GM18858 (cell line): Measurements from ENCODE around the gene KPNA1.

ENCODE experiments used
- ATAC-seq: cut with Tn5 transposase; IDR thresholded peaks from one replicate; pipeline ENCODE4 v1.9.1; 2021; ENCODE audit not compliant: unreplicated experiment

Gene KPNA1

GRCh38 chr3:122514123-122515019, at the start of gene KPNA1:
TSS of gene KPNA1 (minus strand) at chr3:122514939. CDS start at chr3:122496565, 18,374 bp downstream.
- peak; percentile 72 for ATAC-seq

GRCh38 chr3:122564155-122564912, 49.6 kb upstream of the KPNA1 start, which contains the start of the genes DTX3L and PARP9:
TSS of gene DTX3L (plus strand) at chr3:122564338. CDS start at chr3:122564427, 89 bp downstream.
TSS of gene PARP9 (minus strand) at chr3:122564300. CDS start at chr3:122559620, 4,680 bp downstream.
- ATAC-seq = no peak

- ATAC-seq = no peak
Observed at GRCh38 chr3:122563717-122564025, 48.9 kb upstream of the KPNA1 start.

GRCh38 chr3:122562923-122563716, 48.4 kb upstream of the KPNA1 start:
- no peak for ATAC-seq

- ATAC-seq = no peak
Observed at GRCh38 chr3:122560680-122561079, 45.9 kb upstream of the KPNA1 start.

GRCh38 chr3:122559906-122560305, 45.2 kb upstream of the KPNA1 start:
- ATAC-seq = no peak

GRCh38 chr3:122558605-122559004, 43.9 kb upstream of the KPNA1 start:
- no peak for ATAC-seq

GRCh38 chr3:122557356-122557755, 42.6 kb upstream of the KPNA1 start:
- no peak for ATAC-seq

- no peak for ATAC-seq
Observed at GRCh38 chr3:122555275-122556071, 40.7 kb upstream of the KPNA1 start.

GRCh38 chr3:122553171-122553570, 38.4 kb upstream of the KPNA1 start:
- no peak for ATAC-seq

- ATAC-seq = no peak
Observed at GRCh38 chr3:122548619-122549018, 33.9 kb upstream of the KPNA1 start.

GRCh38 chr3:122548076-122548475, 33.3 kb upstream of the KPNA1 start:
- no peak for ATAC-seq

GRCh38 chr3:122546151-122546550, 31.4 kb upstream of the KPNA1 start:
- no peak for ATAC-seq

- ATAC-seq = no peak
Observed at GRCh38 chr3:122538956-122539490, 24.3 kb upstream of the KPNA1 start.

- ATAC-seq = no peak
Observed at GRCh38 chr3:122536632-122537001, 21.9 kb upstream of the KPNA1 start.

GRCh38 chr3:122535964-122536631, 21.4 kb upstream of the KPNA1 start:
- ATAC-seq = no peak

GRCh38 chr3:122533931-122534334, 19.2 kb upstream of the KPNA1 start:
- ATAC-seq = peak; percentile 100

- ATAC-seq = no peak
Observed at GRCh38 chr3:122533480-122533879, 18.7 kb upstream of the KPNA1 start.

GRCh38 chr3:122530164-122530563, 15.4 kb upstream of the KPNA1 start:
- no peak for ATAC-seq

GRCh38 chr3:122523317-122523716, 8.6 kb upstream of the KPNA1 start:
- ATAC-seq = no peak
